ENCODE data around the gene SERPINB10. TPM values are rescaled to one million over a fixed set of nuclear protein-coding genes. Genes with fewer than 3 reads are reported as not detected.

The SERPINB10 gene
- total RNA-seq, 1 experiment from 2014 or later, result not detected

DNA sequence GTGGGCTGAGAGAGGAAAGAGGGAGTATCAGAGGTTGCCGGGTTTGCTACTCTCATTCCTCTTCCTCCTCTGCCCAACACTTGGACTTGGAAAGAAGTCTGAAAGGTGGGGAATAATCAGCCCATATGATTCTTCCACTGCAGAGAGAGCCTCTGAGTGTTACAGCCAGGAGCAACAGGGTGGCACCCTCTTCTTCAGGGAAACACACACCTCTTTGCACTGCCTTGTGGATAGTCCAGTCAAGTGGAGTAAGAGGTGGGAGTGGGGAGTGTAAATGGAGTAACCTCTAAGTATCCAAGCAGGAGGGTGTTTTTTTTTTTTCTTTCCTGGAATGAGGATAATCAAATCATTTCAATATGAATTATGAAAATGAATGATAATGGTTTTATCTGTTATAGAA, 53.1 kb downstream of the SERPINB10 start:
- Histone ChIP-seq H3K36me3 (ENCODE audit: low read depth, low read length) (no peaks in the 10 kb centered on the region), H3K4me1 (ENCODE audit: insufficient read depth, low read length) (peaks cover 9% of the 10 kb centered on the region; the same call in 1 of the 2 replicates), H3K9me2 (replicated peaks; ENCODE audit: low read length) (no peaks in the 10 kb centered on the region), H3K4me2 (ENCODE audit: low read length) (no peak overlapping the region), H4K20me1 (ENCODE audit: low read length) (no peaks in the 10 kb centered on the region), H3K9me3 (ENCODE audit: low read length) (no peaks in the 10 kb centered on the region), H2AFZ (ENCODE audit: low read length) (no peak overlapping the region), H3F3A (ENCODE audit: low read length, unreplicated experiment) (no peaks in the 10 kb centered on the region), H3K4me3 (ENCODE audit: low read length) (no peak overlapping the region), H3K27ac (ENCODE audit: low read length) (no peak overlapping the region), H3K79me2 (ENCODE audit: low read length) (no peaks in the 10 kb centered on the region), H3K9ac (ENCODE audit: low read length) (no peak overlapping the region), H3K27me3 (ENCODE audit: low read length) (no peaks in the 10 kb centered on the region)
- ChIA-PET CTCF (no interaction called here), POLR2A (ENCODE audit: unreplicated experiment) (no interaction called here)
- DNase-seq (no peak), ATAC-seq (no peak)
- TF ChIP-seq, protein P1, sequence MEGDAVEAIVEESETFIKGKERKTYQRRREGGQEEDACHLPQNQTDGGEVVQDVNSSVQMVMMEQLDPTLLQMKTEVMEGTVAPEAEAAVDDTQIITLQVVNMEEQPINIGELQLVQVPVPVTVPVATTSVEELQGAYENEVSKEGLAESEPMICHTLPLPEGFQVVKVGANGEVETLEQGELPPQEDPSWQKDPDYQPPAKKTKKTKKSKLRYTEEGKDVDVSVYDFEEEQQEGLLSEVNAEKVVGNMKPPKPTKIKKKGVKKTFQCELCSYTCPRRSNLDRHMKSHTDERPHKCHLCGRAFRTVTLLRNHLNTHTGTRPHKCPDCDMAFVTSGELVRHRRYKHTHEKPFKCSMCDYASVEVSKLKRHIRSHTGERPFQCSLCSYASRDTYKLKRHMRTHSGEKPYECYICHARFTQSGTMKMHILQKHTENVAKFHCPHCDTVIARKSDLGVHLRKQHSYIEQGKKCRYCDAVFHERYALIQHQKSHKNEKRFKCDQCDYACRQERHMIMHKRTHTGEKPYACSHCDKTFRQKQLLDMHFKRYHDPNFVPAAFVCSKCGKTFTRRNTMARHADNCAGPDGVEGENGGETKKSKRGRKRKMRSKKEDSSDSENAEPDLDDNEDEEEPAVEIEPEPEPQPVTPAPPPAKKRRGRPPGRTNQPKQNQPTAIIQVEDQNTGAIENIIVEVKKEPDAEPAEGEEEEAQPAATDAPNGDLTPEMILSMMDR (conservative IDR thresholded peaks at IDR 0.05; ENCODE audit: low read depth, low read length), result no peak
- TF ChIP-seq EZH2phosphoT487 (IDR thresholded peaks at IDR 0.05; ENCODE audit: borderline replicate concordance, low read length) (no peak), EZH2 (IDR thresholded peaks at IDR 0.05; ENCODE audit: low read length, unreplicated experiment) (no peak)
- no TSS peak for BruUV-seq (replicated peaks)
- intact Hi-C loops (cut with micrococcal nuclease), result no loop called here

GRCh38 chr18:63961435-63961980, 53.8 kb downstream of the SERPINB10 start:
- no peaks in the 10 kb centered on the region for H4K20me1 ChIP-seq (ENCODE audit: low read length)
- no peak overlapping the region for H3K27ac ChIP-seq (ENCODE audit: low read length)
- POLR2A ChIA-PET (ENCODE audit: unreplicated experiment), result no interaction called here
- no peaks in the 10 kb centered on the region for H3K27me3 ChIP-seq (ENCODE audit: low read length)
- H3K4me1 ChIP-seq (ENCODE audit: insufficient read depth, low read length), result peaks cover 6% of the 10 kb centered on the region; the same call in 1 of the 2 replicates
- CTCF ChIA-PET, result no interaction called here
- H3K9me2 ChIP-seq (replicated peaks; ENCODE audit: low read length), result no peaks in the 10 kb centered on the region
- TF ChIP-seq EZH2 (IDR thresholded peaks at IDR 0.05; ENCODE audit: low read length, unreplicated experiment) (no peak), EZH2phosphoT487 (IDR thresholded peaks at IDR 0.05; ENCODE audit: borderline replicate concordance, low read length) (no peak)
- TF ChIP-seq, protein P1 (conservative IDR thresholded peaks at IDR 0.05; ENCODE audit: low read depth, low read length), result no peak
- intact Hi-C loops (cut with micrococcal nuclease), result no loop called here
- no peaks in the 10 kb centered on the region for H3K9me3 ChIP-seq (ENCODE audit: low read length)
- H3F3A ChIP-seq (ENCODE audit: low read length, unreplicated experiment), result no peaks in the 10 kb centered on the region
- no peak overlapping the region for H3K4me2 ChIP-seq (ENCODE audit: low read length)
- no peaks in the 10 kb centered on the region for H3K79me2 ChIP-seq (ENCODE audit: low read length)
- BruUV-seq (replicated peaks), result no TSS peak
- no peak overlapping the region for H3K4me3 ChIP-seq (ENCODE audit: low read length)
- no peak overlapping the region for H3K9ac ChIP-seq (ENCODE audit: low read length)
- no peaks in the 10 kb centered on the region for H3K36me3 ChIP-seq (ENCODE audit: low read depth, low read length)
- DNase-seq, result no peak
- ATAC-seq, result no peak
- no peak overlapping the region for H2AFZ ChIP-seq (ENCODE audit: low read length)

DNA sequence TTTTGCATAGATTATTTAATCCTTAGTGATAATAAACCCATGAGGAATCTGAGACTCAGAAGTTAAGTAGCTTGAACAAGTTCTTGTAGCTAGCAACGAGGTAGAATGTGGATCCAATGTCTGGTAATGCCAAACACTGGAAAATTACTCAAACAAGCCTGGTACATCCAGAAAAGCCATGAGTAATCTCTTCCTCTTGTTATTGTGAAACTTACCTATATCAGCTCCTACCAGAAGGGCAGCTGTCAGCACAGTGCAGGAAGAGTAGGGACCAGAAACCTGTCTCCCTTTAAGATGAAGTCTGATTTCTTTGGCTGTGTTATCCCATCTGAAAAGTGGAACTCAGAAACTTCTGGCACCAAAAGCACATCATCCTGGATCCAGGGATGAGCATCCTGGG, 54.4 kb downstream of the SERPINB10 start:
- no peaks in the 10 kb centered on the region for H3K9me3 ChIP-seq (ENCODE audit: low read length)
- no peak for TF ChIP-seq EZH2phosphoT487 (IDR thresholded peaks at IDR 0.05; ENCODE audit: borderline replicate concordance, low read length)
- TF ChIP-seq EZH2 (IDR thresholded peaks at IDR 0.05; ENCODE audit: low read length, unreplicated experiment), result no peak
- TF ChIP-seq, protein P1 (conservative IDR thresholded peaks at IDR 0.05; ENCODE audit: low read depth, low read length), result no peak
- no peaks in the 10 kb centered on the region for H4K20me1 ChIP-seq (ENCODE audit: low read length)
- no peaks in the 10 kb centered on the region for H3K79me2 ChIP-seq (ENCODE audit: low read length)
- H2AFZ ChIP-seq (ENCODE audit: low read length), result no peak overlapping the region
- CTCF ChIA-PET, result interaction anchor here (0.5 kb wide), 1 partner anchor 451 kb away, joined by 3 read pairs; no protein-coding TSS in a partner anchor
- no peaks in the 10 kb centered on the region for H3K27me3 ChIP-seq (ENCODE audit: low read length)
- no peaks in the 10 kb centered on the region for H3F3A ChIP-seq (ENCODE audit: low read length, unreplicated experiment)
- H3K4me3 ChIP-seq (ENCODE audit: low read length), result no peak overlapping the region
- intact Hi-C loops (cut with micrococcal nuclease), result no loop called here
- POLR2A ChIA-PET (ENCODE audit: unreplicated experiment), result no interaction called here
- H3K36me3 ChIP-seq (ENCODE audit: low read depth, low read length), result no peaks in the 10 kb centered on the region
- DNase-seq (peak; percentile 24), ATAC-seq (peak; percentile 22; the same call in 1 of the 2 replicates)
- no TSS peak for BruUV-seq (replicated peaks)
- H3K27ac ChIP-seq (ENCODE audit: low read length), result no peak overlapping the region
- no peak overlapping the region for H3K4me2 ChIP-seq (ENCODE audit: low read length)
- H3K9me2 ChIP-seq (replicated peaks; ENCODE audit: low read length), result no peaks in the 10 kb centered on the region
- H3K4me1 ChIP-seq (ENCODE audit: insufficient read depth, low read length), result no peaks in the 10 kb centered on the region
- no peak overlapping the region for H3K9ac ChIP-seq (ENCODE audit: low read length)
